ENCODE measurements around the gene IMMT. TPM values are rescaled to one million over a fixed set of nuclear protein-coding genes. Genes with fewer than 3 reads are reported as not detected.

IMMT gene
- total and polyA plus RNA-seq, 9 of the 15 experiments (the other 6 are each of a cell fraction or from before 2014, with no cell fraction given), result 119 to 294 (median 140) TPM

DNA sequence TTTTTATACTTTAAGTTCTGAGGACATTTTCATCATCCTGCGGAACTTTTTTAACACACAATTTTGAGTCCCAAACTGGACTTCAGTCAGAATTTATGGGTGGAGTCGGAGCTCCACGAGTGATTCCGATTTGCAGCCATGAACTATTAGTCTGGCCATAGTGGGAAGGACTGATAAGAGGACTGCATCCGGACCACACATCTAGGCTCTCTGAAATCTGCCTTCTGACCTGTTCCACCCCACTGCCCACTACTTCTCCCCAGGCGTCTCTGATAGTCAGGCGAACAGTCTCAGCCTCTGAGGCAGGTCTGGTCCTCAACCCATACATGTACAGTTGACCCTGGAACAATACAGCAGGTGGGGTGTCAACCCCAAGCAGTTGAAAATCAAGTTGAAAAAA lies 9.2 kb upstream of the IMMT start (continued):
- no peak for TF ChIP-seq SMARCB1 (IDR thresholded peaks at IDR 0.05; ENCODE audit: insufficient read length, low read depth)
- no peak for TF ChIP-seq GABPB1 (CRISPR knock-in tag; IDR thresholded peaks at IDR 0.05)
- TF ChIP-seq, protein P1, sequence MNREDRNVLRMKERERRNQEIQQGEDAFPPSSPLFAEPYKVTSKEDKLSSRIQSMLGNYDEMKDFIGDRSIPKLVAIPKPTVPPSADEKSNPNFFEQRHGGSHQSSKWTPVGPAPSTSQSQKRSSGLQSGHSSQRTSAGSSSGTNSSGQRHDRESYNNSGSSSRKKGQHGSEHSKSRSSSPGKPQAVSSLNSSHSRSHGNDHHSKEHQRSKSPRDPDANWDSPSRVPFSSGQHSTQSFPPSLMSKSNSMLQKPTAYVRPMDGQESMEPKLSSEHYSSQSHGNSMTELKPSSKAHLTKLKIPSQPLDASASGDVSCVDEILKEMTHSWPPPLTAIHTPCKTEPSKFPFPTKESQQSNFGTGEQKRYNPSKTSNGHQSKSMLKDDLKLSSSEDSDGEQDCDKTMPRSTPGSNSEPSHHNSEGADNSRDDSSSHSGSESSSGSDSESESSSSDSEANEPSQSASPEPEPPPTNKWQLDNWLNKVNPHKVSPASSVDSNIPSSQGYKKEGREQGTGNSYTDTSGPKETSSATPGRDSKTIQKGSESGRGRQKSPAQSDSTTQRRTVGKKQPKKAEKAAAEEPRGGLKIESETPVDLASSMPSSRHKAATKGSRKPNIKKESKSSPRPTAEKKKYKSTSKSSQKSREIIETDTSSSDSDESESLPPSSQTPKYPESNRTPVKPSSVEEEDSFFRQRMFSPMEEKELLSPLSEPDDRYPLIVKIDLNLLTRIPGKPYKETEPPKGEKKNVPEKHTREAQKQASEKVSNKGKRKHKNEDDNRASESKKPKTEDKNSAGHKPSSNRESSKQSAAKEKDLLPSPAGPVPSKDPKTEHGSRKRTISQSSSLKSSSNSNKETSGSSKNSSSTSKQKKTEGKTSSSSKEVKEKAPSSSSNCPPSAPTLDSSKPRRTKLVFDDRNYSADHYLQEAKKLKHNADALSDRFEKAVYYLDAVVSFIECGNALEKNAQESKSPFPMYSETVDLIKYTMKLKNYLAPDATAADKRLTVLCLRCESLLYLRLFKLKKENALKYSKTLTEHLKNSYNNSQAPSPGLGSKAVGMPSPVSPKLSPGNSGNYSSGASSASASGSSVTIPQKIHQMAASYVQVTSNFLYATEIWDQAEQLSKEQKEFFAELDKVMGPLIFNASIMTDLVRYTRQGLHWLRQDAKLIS (CRISPR knock-in tag; IDR thresholded peaks at IDR 0.05), result no peak
- TF ChIP-seq WHSC1 (IDR thresholded peaks at IDR 0.05; ENCODE audit: low read length), result no peak
- no peak for TF ChIP-seq FIP1L1 (IDR thresholded peaks at IDR 0.05; ENCODE audit: low read depth, low read length, poor library complexity, severe bottlenecking)
- TF ChIP-seq, protein P2, sequence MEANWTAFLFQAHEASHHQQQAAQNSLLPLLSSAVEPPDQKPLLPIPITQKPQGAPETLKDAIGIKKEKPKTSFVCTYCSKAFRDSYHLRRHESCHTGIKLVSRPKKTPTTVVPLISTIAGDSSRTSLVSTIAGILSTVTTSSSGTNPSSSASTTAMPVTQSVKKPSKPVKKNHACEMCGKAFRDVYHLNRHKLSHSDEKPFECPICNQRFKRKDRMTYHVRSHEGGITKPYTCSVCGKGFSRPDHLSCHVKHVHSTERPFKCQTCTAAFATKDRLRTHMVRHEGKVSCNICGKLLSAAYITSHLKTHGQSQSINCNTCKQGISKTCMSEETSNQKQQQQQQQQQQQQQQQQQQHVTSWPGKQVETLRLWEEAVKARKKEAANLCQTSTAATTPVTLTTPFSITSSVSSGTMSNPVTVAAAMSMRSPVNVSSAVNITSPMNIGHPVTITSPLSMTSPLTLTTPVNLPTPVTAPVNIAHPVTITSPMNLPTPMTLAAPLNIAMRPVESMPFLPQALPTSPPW (CRISPR knock-in tag; IDR thresholded peaks at IDR 0.05), result peak; percentile 46; the same call in 1 of the 2 replicates
- TF ChIP-seq ZBED1 (IDR thresholded peaks at IDR 0.05), result no peak
- TF ChIP-seq PTTG1 (tag; IDR thresholded peaks at IDR 0.05; ENCODE audit: low read depth), result no peak
- no peak for TF ChIP-seq ZNF316 (IDR thresholded peaks at IDR 0.05)
- peak in 1 of 2 experiments; percentile 53; a peak in 1 of 4 replicates for TF ChIP-seq BCLAF1 (IDR thresholded peaks at IDR 0.05; ENCODE audit: borderline replicate concordance in 1 of 2, control insufficient read depth in 1 of 2, low read depth in 2 of 2, low read length in 1 of 2)
- no peak for TF ChIP-seq ZNF644 (tag; IDR thresholded peaks at IDR 0.05; ENCODE audit: low read depth)
- peak in 1 of 2 experiments; percentile 84; a peak in 2 of 4 replicates for TF ChIP-seq ZMIZ1 (IDR thresholded peaks at IDR 0.05; ENCODE audit: low read depth in 2 of 2, low read length in 2 of 2)
- TF ChIP-seq NR0B1 (IDR thresholded peaks at IDR 0.05; ENCODE audit: partially characterized antibody), result no peak
- peak; percentile 54; the same call in 1 of the 2 replicates for TF ChIP-seq CREM (IDR thresholded peaks at IDR 0.05; ENCODE audit: low read depth)

Data from K562 (cell line).